HEK293 (cell line): ENCODE data around the gene OR8S1.

Experiments
- CTCF ChIA-PET: fragments of 350-600 bp; formaldehyde crosslinking; extraction: SDS; loops from one replicate; lab custom pipeline; 2021; ENCODE audit warnings: antibody characterized with exemption; lab: Yijun Ruan, JAX
- POLR2A ChIA-PET: fragments of 300-600 bp; formaldehyde crosslinking; extraction: SDS; loops from one replicate; lab custom pipeline; 2020; ENCODE audit warnings: antibody characterized with exemption, inconsistent platforms; lab: Yijun Ruan, JAX
- H3K27ac ChIP-seq: fragments of 200-500 bp; sonication (Bioruptor generic); 2 replicates; pipeline ENCODE4 v1.5.1; 2014; ENCODE audit warnings: low read depth, low read length, control low read depth, inconsistent platforms; ENCODE audit errors: extremely low read depth
- H3K36me3 ChIP-seq, 2 experiments: fragments of 200-500 bp in 1 of 2; sonication (Bioruptor generic) in 1 of 2; 1 replicate in 1 of 2; 2 replicates in 1 of 2; pipeline ENCODE4 v1.5.1; 2014 to 2017; ENCODE audit warnings: inconsistent platforms in 2 of 2, low read length in 2 of 2; ENCODE audit not compliant: control insufficient read depth in 2 of 2, insufficient read depth in 1 of 2
- H3K4me1 ChIP-seq: fragments of 200-500 bp; sonication (Bioruptor generic); 2 replicates; pipeline ENCODE4 v1.5.1; 2014; ENCODE audit warnings: mild to moderate bottlenecking, low read length, inconsistent platforms; ENCODE audit not compliant: control insufficient read depth, insufficient read depth
- H3K4me3 ChIP-seq: 2 replicates; pipeline ENCODE4 v1.5.1; 2011; ENCODE audit warnings: low read depth, mild to moderate bottlenecking, control low read depth, low read length, moderate library complexity
- H3K9me3 ChIP-seq: fragments of 200-500 bp; sonication (Bioruptor generic); 2 replicates; pipeline ENCODE4 v1.5.1; 2014; ENCODE audit warnings: low read depth, low read length, inconsistent platforms; ENCODE audit not compliant: control insufficient read depth, insufficient read depth
- KLF9 ChIP-seq: fragments of 450-650 bp; formaldehyde crosslinking; IDR thresholded peaks from 2 replicates; pipeline ENCODE4 v1.5.1; 2016; ENCODE audit warnings: missing biosample characterization, missing genetic modification characterization, low read depth
- SP2 ChIP-seq: fragments of 450-650 bp; formaldehyde crosslinking; IDR thresholded peaks from 2 replicates; pipeline ENCODE4 v1.5.1; 2016; ENCODE audit warnings: missing biosample characterization, missing genetic modification characterization
- TRIM28 ChIP-seq: IDR thresholded peaks from 2 replicates; pipeline ENCODE4 v1.6.1; 2011; ENCODE audit warnings: low read length, control low read depth, borderline replicate concordance
- YY1 ChIP-seq: fragments of 450-650 bp; formaldehyde crosslinking; IDR thresholded peaks from 2 replicates; pipeline ENCODE4 v1.5.1; 2018; ENCODE audit warnings: missing biosample characterization, missing genetic modification characterization
- ZBTB8A ChIP-seq: fragments of 450-650 bp; formaldehyde crosslinking; IDR thresholded peaks from 2 replicates; pipeline ENCODE4 v1.5.1; 2016; ENCODE audit warnings: missing biosample characterization, missing genetic modification characterization
- ZEB2 ChIP-seq: fragments of 450-650 bp; formaldehyde crosslinking; IDR thresholded peaks from 2 replicates; pipeline ENCODE4 v1.5.1; 2016; ENCODE audit warnings: missing biosample characterization, missing genetic modification characterization
- ZFP37 ChIP-seq: fragments of 450-650 bp; formaldehyde crosslinking; IDR thresholded peaks from 2 replicates; pipeline ENCODE4 v1.5.1; 2016; ENCODE audit warnings: missing biosample characterization, missing genetic modification characterization
- ZNF140 ChIP-seq: fragments of 450-650 bp; formaldehyde crosslinking; IDR thresholded peaks from 2 replicates; pipeline ENCODE4 v1.5.1; 2016; ENCODE audit warnings: missing biosample characterization, missing genetic modification characterization
- ZNF174 ChIP-seq: fragments of 450-650 bp; formaldehyde crosslinking; IDR thresholded peaks from 2 replicates; pipeline ENCODE4 v1.5.0; 2017; ENCODE audit warnings: missing biosample characterization, mild to moderate bottlenecking, missing genetic modification characterization
- ZNF266 ChIP-seq: fragments of 450-650 bp; formaldehyde crosslinking; IDR thresholded peaks from 2 replicates; pipeline ENCODE4 v1.5.1; 2016; ENCODE audit warnings: missing biosample characterization, missing genetic modification characterization, low read depth
- ZNF335 ChIP-seq: fragments of 450-650 bp; formaldehyde crosslinking; conservative IDR thresholded peaks from 2 replicates; pipeline ENCODE4 v1.5.1; 2016; ENCODE audit warnings: missing biosample characterization, missing genetic modification characterization
- ZNF433 ChIP-seq: fragments of 450-650 bp; formaldehyde crosslinking; IDR thresholded peaks from 2 replicates; pipeline ENCODE4 v1.5.1; 2016; ENCODE audit warnings: missing biosample characterization, missing genetic modification characterization, low read depth
- ZNF514 ChIP-seq: fragments of 450-650 bp; formaldehyde crosslinking; IDR thresholded peaks from 2 replicates; pipeline ENCODE4 v1.5.1; 2016; ENCODE audit warnings: missing biosample characterization, missing genetic modification characterization
- ZNF596 ChIP-seq: fragments of 450-650 bp; IDR thresholded peaks from 2 replicates; pipeline ENCODE4 v1.5.0; 2018; ENCODE audit warnings: missing biosample characterization, mild to moderate bottlenecking, missing genetic modification characterization, moderate library complexity
- ZNF664 ChIP-seq: fragments of 450-650 bp; formaldehyde crosslinking; IDR thresholded peaks from 2 replicates; pipeline ENCODE4 v1.5.1; 2016; ENCODE audit warnings: missing biosample characterization, missing genetic modification characterization
- ZNF76 ChIP-seq: fragments of 450-650 bp; formaldehyde crosslinking; IDR thresholded peaks from 2 replicates; pipeline ENCODE4; 2016; ENCODE audit warnings: low read depth, missing biosample characterization, missing genetic modification characterization, borderline replicate concordance
- ZNF785 ChIP-seq: fragments of 450-650 bp; formaldehyde crosslinking; IDR thresholded peaks from 2 replicates; pipeline ENCODE4 v1.5.1; 2016; ENCODE audit warnings: missing biosample characterization, missing genetic modification characterization
- TF ChIP-seq, protein P1 (sequence below): fragments of 450-650 bp; formaldehyde crosslinking; IDR thresholded peaks from 2 replicates; pipeline ENCODE4 v1.5.1; 2016; ENCODE audit warnings: missing biosample characterization, missing genetic modification characterization
- TF ChIP-seq, protein P2 (sequence below): fragments of 450-650 bp; formaldehyde crosslinking; IDR thresholded peaks from 2 replicates; pipeline ENCODE4 v1.5.1; 2017; ENCODE audit warnings: missing biosample characterization, missing genetic modification characterization
- TF ChIP-seq, protein P3 (sequence below): fragments of 450-650 bp; formaldehyde crosslinking; IDR thresholded peaks from 2 replicates; pipeline ENCODE4 v1.5.1; 2016; ENCODE audit warnings: missing biosample characterization, missing genetic modification characterization
- TF ChIP-seq, protein P4 (sequence below): fragments of 450-650 bp; formaldehyde crosslinking; IDR thresholded peaks from 2 replicates; pipeline ENCODE4 v1.5.1; 2017; ENCODE audit warnings: missing biosample characterization, missing genetic modification characterization

The OR8S1 gene

DNA sequence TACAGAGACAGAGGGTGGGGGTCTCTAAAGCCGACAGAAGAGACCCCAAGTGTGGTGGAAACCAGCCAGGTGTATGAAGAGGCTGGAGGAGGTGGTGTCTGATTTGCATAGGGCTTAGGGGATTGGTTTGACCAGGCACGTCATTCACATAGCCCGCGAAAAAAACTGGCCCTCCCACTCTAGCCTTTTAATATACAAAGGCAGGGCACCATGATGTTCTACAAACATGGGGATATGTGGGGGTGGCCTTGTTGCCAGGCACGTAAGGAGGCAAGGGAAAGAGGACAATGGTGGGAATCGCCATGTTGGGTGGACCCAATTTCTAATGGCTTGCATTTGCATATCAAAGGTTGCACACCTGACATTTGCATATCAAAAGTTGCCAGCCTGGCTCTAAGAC lies 31.2 kb downstream of the OR8S1 start:
- POLR2A ChIA-PET, result no interaction called here
- H3K27ac ChIP-seq, result no peak overlapping the region

DNA sequence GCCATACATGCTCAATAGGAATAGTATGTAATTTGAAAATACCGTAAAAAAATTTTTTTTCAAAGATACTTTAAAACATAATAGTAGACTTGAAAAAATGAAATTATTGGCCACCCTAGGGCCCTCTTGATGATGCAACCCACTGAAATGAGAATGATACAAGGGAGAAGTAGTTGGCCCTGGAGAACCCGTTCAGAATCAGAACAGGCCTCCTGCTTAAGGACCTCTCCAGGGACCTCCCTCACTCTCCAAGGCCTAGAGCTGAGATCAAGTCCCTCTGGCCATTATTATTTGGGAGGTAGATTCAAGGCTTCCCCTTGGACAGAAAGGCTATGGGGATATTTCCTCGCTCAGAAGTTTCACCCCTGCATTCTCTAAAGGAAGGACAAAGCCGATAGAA lies 32.5 kb downstream of the OR8S1 start:
- no peaks in the 10 kb centered on the region for H3K9me3 ChIP-seq
- no peaks in the 10 kb centered on the region for H3K36me3 ChIP-seq
- no peak overlapping the region for H3K27ac ChIP-seq
- TF ChIP-seq ZNF140 (tag by site-specific recombination) (no peak), ZNF335 (tag by site-specific recombination) (no peak), KLF9 (no peak), ZFP37 (tag by site-specific recombination) (no peak), ZBTB8A (tag by site-specific recombination) (no peak), ZNF664 (tag by site-specific recombination) (no peak), SP2 (no peak), YY1 (tag by site-specific recombination) (no peak), ZNF785 (tag by site-specific recombination) (no peak)
- TF ChIP-seq, protein P1, sequence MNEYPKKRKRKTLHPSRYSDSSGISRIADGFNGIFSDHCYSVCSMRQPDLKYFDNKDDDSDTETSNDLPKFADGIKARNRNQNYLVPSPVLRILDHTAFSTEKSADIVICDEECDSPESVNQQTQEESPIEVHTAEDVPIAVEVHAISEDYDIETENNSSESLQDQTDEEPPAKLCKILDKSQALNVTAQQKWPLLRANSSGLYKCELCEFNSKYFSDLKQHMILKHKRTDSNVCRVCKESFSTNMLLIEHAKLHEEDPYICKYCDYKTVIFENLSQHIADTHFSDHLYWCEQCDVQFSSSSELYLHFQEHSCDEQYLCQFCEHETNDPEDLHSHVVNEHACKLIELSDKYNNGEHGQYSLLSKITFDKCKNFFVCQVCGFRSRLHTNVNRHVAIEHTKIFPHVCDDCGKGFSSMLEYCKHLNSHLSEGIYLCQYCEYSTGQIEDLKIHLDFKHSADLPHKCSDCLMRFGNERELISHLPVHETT, result no peak
- TF ChIP-seq, protein P2, sequence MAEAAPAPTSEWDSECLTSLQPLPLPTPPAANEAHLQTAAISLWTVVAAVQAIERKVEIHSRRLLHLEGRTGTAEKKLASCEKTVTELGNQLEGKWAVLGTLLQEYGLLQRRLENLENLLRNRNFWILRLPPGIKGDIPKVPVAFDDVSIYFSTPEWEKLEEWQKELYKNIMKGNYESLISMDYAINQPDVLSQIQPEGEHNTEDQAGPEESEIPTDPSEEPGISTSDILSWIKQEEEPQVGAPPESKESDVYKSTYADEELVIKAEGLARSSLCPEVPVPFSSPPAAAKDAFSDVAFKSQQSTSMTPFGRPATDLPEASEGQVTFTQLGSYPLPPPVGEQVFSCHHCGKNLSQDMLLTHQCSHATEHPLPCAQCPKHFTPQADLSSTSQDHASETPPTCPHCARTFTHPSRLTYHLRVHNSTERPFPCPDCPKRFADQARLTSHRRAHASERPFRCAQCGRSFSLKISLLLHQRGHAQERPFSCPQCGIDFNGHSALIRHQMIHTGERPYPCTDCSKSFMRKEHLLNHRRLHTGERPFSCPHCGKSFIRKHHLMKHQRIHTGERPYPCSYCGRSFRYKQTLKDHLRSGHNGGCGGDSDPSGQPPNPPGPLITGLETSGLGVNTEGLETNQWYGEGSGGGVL (tag by site-specific recombination), result no peak
- TF ChIP-seq, protein P3, sequence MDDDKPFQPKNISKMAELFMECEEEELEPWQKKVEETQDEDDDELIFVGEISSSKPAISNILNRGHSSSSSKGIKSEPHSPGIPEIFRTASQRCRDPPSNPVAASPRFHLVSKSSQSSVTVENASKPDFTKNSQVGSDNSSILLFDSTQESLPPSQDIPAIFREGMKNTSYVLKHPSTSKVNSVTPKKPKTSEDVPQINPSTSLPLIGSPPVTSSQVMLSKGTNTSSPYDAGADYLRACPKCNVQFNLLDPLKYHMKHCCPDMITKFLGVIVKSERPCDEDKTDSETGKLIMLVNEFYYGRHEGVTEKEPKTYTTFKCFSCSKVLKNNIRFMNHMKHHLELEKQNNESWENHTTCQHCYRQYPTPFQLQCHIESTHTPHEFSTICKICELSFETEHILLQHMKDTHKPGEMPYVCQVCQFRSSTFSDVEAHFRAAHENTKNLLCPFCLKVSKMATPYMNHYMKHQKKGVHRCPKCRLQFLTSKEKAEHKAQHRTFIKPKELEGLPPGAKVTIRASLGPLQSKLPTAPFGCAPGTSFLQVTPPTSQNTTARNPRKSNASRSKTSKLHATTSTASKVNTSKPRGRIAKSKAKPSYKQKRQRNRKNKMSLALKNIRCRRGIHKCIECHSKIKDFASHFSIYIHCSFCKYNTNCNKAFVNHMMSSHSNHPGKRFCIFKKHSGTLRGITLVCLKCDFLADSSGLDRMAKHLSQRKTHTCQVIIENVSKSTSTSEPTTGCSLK (tag by site-specific recombination), result no peak
- H3K4me3 ChIP-seq, result no peak overlapping the region
- ChIA-PET CTCF (interaction anchor here (0.6 kb wide), 1 partner anchor 60 kb away, joined by 3 read pairs; no protein-coding TSS in a partner anchor), POLR2A (no interaction called here)
- no peaks in the 10 kb centered on the region for H3K4me1 ChIP-seq

More for the DNA sequence above, 31.2 kb downstream of the OR8S1 start:
- H3K4me1 ChIP-seq, result no peaks in the 10 kb centered on the region
- H3K36me3 ChIP-seq, result no peaks in the 10 kb centered on the region
- TF ChIP-seq ZNF266, result no peak
- TF ChIP-seq ZNF664 (tag by site-specific recombination), result no peak
- TF ChIP-seq ZNF596 (tag by site-specific recombination), result no peak
- no peak for TF ChIP-seq ZNF433
- no peak for TF ChIP-seq ZNF174 (tag by site-specific recombination)
- no peak for TF ChIP-seq ZNF76 (tag by site-specific recombination)
- TF ChIP-seq, protein P4, sequence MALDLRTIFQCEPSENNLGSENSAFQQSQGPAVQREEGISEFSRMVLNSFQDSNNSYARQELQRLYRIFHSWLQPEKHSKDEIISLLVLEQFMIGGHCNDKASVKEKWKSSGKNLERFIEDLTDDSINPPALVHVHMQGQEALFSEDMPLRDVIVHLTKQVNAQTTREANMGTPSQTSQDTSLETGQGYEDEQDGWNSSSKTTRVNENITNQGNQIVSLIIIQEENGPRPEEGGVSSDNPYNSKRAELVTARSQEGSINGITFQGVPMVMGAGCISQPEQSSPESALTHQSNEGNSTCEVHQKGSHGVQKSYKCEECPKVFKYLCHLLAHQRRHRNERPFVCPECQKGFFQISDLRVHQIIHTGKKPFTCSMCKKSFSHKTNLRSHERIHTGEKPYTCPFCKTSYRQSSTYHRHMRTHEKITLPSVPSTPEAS (tag by site-specific recombination), result no peak
- TF ChIP-seq ZNF514 (tag by site-specific recombination), result no peak
- no peak for TF ChIP-seq ZEB2 (tag by site-specific recombination)
- no peak for TF ChIP-seq TRIM28
- CTCF ChIA-PET, result interaction anchor here (0.6 to 1.2 kb wide), 3 partner anchors 14 to 61 kb away, joined by 3 read pairs; no protein-coding TSS in a partner anchor
- H3K4me3 ChIP-seq, result no peak overlapping the region
- no peaks in the 10 kb centered on the region for H3K9me3 ChIP-seq
